HG03354 (cell line): ENCODE results near the gene WBP1L.
"Not testable (repeated sequence)": the region's sequence is repeated elsewhere in the genome, so short reads cannot be mapped to it uniquely, and the experiment has no call there.

Experiments used
- ATAC-seq: cut with Tn5 transposase; IDR thresholded peaks from one replicate; pipeline ENCODE4 v1.9.1; 2021; ENCODE audit warnings: mild to moderate bottlenecking; ENCODE audit not compliant: unreplicated experiment, poor library complexity, severe bottlenecking

WBP1L gene

DNA sequence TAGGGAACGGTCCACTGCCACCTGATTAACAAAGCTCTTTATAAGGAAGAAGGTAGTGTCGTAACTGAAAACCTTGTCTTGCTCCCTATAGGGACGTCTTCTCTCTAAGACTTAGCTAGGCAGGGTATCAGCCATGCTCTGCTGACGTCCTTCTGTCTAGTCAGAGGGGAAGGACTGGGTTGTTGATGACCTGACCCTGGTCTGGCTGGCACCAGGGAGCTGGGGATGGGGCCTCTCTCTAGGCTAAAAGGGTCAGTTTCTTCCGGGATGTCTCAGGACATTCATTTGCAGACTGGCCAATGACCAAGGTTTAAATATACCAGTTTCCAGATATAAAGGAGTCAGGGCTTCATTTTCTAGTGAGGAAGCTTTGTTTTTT lies 83.8 kb downstream of the WBP1L start:
- no peak for ATAC-seq

DNA sequence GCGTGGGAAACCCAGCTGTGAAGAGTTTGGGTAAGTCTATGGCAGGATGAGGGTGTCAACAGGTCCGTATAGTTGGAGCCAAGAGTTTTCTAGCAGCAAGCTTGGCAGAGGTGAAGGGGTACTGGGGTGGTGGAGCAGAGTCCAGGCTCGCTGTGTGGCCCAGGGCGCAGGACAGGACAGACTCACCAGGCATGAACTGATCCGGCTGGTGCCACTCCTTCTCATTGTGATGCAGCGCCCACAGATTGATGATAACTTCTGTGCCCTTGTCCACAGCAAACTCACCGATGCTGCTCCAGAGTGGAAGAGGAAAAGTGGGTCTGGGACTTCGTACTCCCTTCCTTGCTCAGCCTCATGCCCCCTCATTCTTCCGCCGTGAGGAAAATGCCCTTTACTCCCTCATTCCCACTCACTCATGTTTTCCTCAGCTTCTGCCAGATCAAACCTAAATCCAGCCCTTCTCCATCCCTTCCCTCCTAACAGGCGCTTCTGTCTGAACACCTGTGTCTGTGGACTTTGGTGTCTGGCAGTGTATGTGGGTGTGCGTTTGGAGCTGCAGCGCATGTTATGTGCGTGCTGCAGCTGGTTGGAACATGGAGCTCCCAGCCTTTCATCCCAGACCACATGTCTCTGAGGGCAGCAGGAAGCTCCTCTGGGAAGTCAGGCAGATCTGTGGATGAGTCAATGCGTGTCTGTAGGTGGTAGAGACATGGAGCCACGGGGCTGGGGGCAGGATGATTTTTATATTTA lies 87.7 kb downstream of the WBP1L start:
- no peak for ATAC-seq

- no peak for ATAC-seq
These were observed 88.5 kb downstream of the WBP1L start for GRCh38 chr10:102832248-102832647.

DNA sequence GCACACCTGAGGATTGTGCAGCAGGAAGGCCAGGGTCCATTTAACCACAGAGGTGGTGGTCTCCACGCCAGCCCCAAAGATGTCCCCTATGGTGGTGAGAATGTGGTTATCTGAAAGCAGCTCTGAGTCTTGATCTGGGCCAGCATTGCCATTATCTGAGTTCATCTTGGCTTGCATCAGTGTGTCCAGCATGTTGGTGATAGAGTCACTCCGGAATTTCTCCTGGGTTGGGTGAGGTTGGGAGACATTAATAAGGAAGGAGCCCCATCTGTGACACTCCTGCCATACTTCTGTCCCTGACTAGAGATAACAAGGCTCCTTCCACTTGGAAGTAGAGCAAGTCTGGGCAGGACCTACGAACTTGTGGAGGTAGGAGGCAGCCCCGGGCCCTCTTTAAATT lies 89.2 kb downstream of the WBP1L start:
- ATAC-seq = no peak

- no peak for ATAC-seq
These were observed 90.4 kb downstream of the WBP1L start for GRCh38 chr10:102834143-102834542.

GRCh38 chr10:102835007-102835482 lies 91.3 kb downstream of the WBP1L start:
- ATAC-seq = peak; percentile 77

GRCh38 chr10:102837230-102837721 lies 93.5 kb downstream of the WBP1L start, which contains the start of gene CYP17A1:
Gene CYP17A1, minus strand, starts transcription at chr10:102837413. Its CDS starts 52 bp downstream, at chr10:102837361.
- no peak for ATAC-seq

DNA sequence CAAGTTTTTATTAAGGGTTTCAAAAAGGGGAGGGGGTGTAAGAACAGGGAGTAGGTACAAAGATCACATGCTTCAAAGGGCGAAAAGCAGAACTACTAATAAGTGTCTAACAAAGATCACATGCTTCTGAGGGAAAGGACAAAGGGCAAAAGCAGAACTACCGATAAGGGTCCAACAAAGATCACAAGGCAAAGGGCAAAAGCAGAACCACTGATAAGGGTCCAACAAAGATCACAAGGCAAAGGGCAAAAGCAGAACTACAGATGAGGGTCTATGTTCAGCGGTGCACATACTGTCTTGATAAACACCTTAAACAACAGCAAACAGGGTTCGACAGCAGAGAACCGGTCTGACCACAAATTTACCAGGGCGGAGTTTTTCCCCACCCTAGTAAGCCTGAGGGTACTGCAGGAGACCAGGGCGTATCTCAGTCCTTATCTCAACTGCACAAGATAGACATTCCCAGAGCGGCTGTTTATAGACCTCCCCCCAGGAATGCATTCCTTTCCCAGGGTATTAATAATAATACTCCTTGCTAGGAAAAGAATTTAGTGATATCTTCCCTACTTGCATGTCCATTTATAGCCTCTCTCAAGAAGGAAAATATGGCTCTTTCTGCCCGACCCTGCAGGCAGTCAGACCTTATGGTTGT lies 94.7 kb downstream of the WBP1L start:
- not testable (repeated sequence) for ATAC-seq

DNA sequence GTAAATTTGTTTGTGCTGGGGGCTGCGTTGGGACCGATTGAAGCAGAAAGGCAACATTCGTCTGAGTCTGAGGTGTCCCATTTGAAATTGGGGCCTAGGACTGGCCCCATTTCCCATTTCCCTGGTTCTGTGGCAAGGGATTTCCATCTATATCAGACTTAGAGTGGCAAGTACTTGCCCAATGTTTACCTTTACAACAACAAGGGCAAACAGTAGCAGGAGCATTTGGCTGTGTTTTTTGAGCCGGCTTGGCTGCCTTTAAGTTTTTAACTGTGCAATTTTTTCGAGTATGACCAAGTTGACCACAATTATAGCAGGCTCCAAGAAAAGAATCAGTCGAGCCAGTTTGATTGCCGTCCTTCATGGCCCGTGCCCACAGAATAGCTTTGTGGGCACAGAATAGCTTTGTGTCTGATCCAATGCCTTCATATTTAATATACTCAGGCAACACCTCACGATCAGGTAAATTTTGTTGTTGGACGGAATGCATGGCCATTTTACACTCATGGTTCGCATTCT lies 98.1 kb downstream of the WBP1L start:
- no peak for ATAC-seq

DNA sequence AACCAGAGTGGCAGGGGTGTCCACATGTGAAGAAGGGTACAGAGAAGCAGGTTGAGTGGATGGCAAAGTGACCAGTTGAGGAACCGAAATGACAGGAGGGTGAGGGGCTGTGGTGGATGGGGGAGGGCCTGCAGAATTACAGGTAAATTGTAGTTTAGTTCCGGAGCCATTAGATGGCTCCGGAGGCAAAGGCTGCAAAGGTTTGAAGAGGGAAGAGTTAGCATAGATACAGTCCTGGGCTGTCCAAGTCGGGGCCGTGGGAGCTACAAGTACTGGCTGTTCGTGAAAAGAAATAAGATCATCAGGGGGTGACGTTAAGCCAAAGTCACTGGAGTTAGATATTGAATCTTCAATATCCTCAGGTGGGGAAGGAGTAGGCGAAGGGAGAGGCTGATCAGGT lies 99.4 kb downstream of the WBP1L start:
- not testable (repeated sequence) for ATAC-seq

GRCh38 chr10:102844190-102844776 lies 100.5 kb downstream of the WBP1L start:
- not testable (repeated sequence) for ATAC-seq

DNA sequence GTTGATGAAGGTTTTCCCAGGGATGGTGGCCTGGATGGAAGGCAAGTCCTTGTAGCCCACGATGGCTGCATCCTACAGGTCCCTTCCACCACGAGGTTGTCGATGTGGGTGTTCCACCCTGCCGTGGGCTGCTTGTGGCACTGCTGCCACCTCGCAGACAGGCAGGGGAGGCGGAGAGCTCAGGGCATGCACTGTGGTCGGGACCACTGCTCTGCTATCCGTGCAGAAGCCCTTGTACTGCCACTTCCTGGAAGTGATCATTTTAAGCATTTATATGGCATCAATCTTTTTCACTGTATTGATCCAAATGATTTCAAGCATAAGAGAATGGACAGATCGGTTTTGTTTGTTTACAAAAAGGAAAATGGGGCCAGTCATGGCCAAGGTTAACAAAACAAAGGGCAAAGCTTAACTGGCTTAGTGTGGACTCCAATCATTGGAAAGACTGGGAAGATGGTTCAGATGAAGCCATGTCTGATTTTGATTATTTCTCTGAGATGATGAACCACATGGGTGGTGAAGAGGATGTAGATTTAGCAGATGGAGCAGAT lies 101.7 kb downstream of the WBP1L start:
- ATAC-seq = no peak

DNA sequence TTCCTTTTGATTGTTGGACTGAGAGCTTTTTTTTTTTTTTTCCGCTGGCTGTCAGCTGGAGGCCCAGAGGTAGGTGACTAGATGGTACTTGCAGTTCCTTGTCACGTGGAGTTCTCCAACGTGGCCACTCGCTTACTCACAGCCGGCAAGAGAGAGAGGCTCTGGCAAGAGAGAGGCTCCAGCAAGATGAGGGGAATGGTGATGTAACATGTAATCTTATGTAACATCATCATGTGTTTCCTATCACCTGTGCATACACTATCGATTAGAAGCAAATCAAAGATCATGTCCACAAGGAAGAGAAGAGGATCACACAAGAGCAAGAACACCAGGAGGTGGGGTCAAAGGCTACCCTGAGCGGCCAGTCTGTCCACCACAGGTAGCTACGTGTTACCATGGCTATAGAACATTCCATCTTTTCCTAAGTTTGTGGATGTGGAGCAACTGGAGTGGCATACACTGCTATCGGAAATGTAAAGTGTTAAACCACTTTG lies 106.3 kb downstream of the WBP1L start:
- ATAC-seq = no peak

DNA sequence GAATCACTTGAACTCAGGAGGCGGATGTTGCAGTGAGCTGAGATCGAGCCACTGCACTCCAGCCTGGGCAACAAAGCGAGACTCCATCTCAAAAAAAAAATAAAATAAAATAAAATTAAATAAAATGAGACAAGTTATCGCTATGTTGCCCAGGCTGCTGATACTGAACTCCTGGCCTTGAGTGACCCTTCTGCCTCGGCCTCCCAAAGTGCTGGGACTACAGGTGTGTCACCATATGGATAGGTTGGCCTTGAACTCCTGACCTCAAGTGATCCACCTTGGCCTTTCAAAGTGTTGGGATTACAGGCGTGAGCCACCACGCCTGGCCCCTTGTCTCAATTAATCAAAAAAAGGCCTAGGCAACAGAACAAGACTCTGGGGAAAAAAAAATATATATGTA lies 109.5 kb downstream of the WBP1L start:
- not testable (repeated sequence) for ATAC-seq

DNA sequence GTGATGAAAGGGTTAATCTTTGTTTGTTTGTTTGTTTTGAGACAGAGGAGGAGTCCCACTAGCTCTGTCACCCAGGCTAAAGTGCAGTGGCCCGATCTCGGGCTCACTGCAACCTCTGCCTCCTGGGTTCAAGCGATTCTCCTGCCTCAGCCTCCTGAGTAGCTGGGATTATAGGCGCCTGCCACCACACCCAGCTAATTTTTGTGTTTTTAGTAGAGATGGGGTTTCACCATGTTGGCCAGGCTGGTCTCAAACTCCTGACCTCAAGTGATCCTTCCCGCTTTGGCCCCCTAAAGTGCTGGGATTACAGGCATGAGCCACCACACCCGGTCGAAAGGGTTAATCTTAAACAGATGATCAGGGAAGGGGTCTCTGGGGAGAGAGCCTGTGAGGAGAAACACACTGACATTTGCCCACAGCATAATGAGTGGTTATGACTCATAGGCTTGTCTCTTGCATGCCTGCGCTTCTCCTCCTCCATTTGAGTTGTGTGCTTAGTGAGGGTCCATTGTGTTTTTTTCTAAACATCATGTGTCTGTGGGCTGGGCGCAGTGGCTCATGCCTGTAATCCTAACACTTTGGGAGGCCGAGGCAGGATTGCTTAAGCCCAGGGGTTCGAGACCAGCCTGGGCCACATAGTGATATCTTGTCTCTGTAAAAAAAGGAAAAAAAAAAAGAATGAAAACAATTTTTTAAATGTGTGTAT lies 112.1 kb downstream of the WBP1L start:
- not testable (repeated sequence) for ATAC-seq

- ATAC-seq = no peak
These were observed 113.1 kb downstream of the WBP1L start for GRCh38 chr10:102856758-102857424.

DNA sequence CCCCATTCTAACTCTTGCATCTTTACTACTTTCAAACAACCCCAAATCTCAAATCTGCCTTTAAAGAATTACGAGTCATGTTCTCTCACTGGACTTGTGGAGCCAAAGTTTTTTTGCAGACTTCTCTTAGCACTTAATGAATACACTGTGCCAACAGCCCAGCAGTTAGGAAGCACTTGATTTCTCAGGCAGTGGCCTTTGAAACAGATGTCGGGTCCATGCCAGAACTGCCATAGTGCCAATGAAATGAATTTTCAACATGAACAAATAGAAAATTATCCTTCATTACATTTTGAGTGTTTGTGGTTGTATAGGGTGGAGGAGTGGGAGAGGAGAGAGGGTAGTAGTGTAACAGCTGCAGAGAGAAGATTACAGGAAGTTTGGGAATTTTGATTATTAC lies 116.2 kb downstream of the WBP1L start:
- no peak for ATAC-seq

GRCh38 chr10:102863660-102864059 lies 119.9 kb downstream of the WBP1L start:
- no peak for ATAC-seq

DNA sequence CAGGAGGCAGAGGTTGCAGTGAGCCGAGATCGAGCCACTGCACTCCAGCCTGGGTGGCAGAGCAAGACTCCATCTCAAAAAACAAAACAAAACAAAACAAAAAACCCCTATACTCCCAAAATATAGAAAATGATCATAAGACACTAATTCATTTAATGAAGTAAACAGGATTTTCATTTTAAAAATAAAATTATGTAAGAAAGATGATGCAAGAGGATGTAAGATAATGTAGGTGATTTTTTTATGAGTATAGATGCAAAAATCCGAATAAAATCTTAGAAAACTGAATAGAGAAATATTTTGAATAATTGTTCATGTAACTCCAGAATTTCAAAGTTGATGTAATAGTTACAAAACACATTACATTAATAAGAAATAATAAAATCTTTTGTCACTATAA lies 121.9 kb downstream of the WBP1L start:
- ATAC-seq = no peak
